Thoracic aorta (tissue), 2 donors: ENCODE data around the gene SRY. TPM values are rescaled to one million over a fixed set of nuclear protein-coding genes. Genes with fewer than 3 reads are reported as not detected.
"Not testable (repeated sequence)": the region's sequence is repeated elsewhere in the genome, so short reads cannot be mapped to it uniquely, and the experiment has no call there.

Source experiments
- ATAC-seq: fragments of 150-250 bp; one replicate; pipeline ENCODE4 v1.8.0; 2017; ENCODE audit warnings: low read depth; ENCODE audit not compliant: insufficient number of reproducible peaks, low FRiP score
- DNase-seq: peaks from one replicate; pipeline ENCODE4 v3.0.0-alpha.2; 2020; ENCODE audit warnings: low spot score
- H3K27ac ChIP-seq, 2 donors: fragments of 200-600 bp; sonication (generic); 1 replicate in 1 of 2; 2 replicates in 1 of 2; pipeline ENCODE4 v1.5.1; 2016; ENCODE audit warnings: mild to moderate bottlenecking in 2 of 2, moderate library complexity in 2 of 2
- H3K27me3 ChIP-seq: fragments of 200-600 bp; sonication (generic); replicated peaks from 2 replicates; pipeline ENCODE4 v1.6.0; 2016; ENCODE audit warnings: mild to moderate bottlenecking; ENCODE audit not compliant: insufficient read depth
- H3K36me3 ChIP-seq: fragments of 200-600 bp; sonication (generic); one replicate; pipeline ENCODE4 v1.5.1; 2016
- H3K4me1 ChIP-seq, 2 donors: fragments of 200-600 bp; sonication (generic); 1 replicate in 1 of 2; 2 replicates in 1 of 2; pipeline versions ENCODE4 v1.5.1 to v1.6.0; 2016; ENCODE audit warnings: low read depth in 2 of 2, mild to moderate bottlenecking in 1 of 2; ENCODE audit not compliant: control insufficient read depth in 1 of 2
- H3K4me3 ChIP-seq: fragments of 200-600 bp; sonication (generic); 2 replicates; pipeline ENCODE4 v1.5.1; 2016; ENCODE audit warnings: mild to moderate bottlenecking
- H3K9me3 ChIP-seq: fragments of 200-600 bp; sonication (generic); 2 replicates; pipeline ENCODE4 v1.5.1; 2016
- total RNA-seq, 2 donors: library from RNA; depleted of rRNA; stranded (reverse); fragments of >200 nt; gene quantifications; one replicate each; pipeline versions ENCODE4 v1.1.0 to v1.2.3, GENCODE V29; 2016
- TF ChIP-seq, protein P1 (sequence below): fragments of 200-600 bp; sonication (generic); IDR thresholded peaks from one replicate; pipeline ENCODE4 v1.5.1; 2019; ENCODE audit warnings: antibody characterized with exemption

The SRY gene
- total RNA-seq = not detected

DNA sequence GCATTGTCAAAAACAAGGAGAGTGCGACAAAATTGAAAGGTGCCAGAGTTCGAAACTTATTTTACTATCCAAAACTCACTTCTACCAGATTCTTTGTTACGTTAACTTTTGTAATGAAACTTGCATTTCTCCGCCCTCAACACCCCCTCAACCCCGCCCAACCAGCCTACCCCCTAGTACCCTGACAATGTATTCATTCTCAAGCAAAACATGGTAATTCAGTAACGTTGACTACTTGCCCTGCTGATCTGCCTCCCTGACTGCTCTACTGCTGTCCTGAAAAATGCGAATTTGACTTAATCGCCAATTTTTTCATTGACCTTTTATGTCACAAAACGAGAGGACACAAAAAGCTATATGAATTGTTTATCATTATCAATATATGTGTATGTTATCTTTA is at the start of gene SRY:
Gene SRY, minus strand, starts transcription at position 83 of the 400 bp plus-strand sequence. Its CDS starts 79 bp downstream, at position 4.
- DNase-seq (no peak), ATAC-seq (no peak)
- no peaks in the 10 kb centered on the region for H3K4me1 ChIP-seq
- H3K4me3 ChIP-seq = peak within 1 kb of the TSS; percentile 42
- no peaks in the 10 kb centered on the region for H3K27me3 ChIP-seq
- H3K27ac ChIP-seq = no peak within 1 kb of the TSS
- TF ChIP-seq, protein P1, sequence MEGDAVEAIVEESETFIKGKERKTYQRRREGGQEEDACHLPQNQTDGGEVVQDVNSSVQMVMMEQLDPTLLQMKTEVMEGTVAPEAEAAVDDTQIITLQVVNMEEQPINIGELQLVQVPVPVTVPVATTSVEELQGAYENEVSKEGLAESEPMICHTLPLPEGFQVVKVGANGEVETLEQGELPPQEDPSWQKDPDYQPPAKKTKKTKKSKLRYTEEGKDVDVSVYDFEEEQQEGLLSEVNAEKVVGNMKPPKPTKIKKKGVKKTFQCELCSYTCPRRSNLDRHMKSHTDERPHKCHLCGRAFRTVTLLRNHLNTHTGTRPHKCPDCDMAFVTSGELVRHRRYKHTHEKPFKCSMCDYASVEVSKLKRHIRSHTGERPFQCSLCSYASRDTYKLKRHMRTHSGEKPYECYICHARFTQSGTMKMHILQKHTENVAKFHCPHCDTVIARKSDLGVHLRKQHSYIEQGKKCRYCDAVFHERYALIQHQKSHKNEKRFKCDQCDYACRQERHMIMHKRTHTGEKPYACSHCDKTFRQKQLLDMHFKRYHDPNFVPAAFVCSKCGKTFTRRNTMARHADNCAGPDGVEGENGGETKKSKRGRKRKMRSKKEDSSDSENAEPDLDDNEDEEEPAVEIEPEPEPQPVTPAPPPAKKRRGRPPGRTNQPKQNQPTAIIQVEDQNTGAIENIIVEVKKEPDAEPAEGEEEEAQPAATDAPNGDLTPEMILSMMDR = no peak
- no peaks in the 10 kb centered on the region for H3K36me3 ChIP-seq
- no peaks in the 10 kb centered on the region for H3K9me3 ChIP-seq

DNA sequence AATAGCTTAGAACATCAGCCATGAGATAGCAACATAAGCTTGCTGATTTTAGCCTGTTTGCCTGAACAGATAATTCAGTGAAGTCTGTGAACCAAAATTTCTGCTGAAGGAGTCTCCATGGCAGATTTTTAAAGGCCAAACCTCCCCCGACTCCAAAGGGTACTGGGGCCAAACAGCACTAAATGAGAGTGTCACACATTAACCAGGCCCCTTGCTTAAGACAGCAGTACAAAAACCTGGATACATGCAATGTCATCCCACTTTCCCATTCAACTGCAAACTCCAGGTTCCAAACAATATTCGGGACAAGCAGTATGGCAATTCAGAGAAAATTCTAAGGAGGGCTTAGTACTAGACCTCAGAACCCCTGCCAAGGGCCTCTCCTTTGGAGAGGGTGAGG is 49.6 kb upstream of the SRY start:
- Histone ChIP-seq H3K27ac (no peak overlapping the region), H3K4me3 (no peak overlapping the region), H3K9me3 (no peaks in the 10 kb centered on the region), H3K4me1 (no peaks in the 10 kb centered on the region), H3K36me3 (no peaks in the 10 kb centered on the region), H3K27me3 (no peaks in the 10 kb centered on the region)
- TF ChIP-seq, protein P1 = no peak
- ATAC-seq (no peak), DNase-seq (no peak)

DNA sequence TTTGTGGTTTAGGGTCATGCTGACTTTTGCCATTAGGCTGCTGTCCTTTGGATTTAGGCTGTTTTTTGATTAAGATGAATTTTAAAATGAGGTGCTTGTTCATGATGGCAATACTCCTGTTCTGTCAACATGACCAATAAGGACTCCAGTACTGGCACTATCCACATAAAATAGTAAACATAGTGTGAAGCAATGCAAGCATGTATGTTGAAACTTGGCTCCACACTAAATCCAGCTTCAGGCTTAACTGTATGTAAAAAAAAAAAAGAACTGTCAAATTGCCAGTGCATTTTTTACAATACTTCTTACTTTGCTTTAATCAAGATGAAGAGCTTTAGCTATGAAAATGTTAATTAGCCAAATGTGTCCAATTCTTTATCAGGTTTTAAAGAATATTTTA is 47.7 kb upstream of the SRY start:
- Histone ChIP-seq H3K4me1 (no peaks in the 10 kb centered on the region), H3K36me3 (no peaks in the 10 kb centered on the region), H3K27me3 (no peaks in the 10 kb centered on the region), H3K27ac (no peak overlapping the region), H3K4me3 (no peak overlapping the region), H3K9me3 (no peaks in the 10 kb centered on the region)
- TF ChIP-seq, protein P1 = no peak
- ATAC-seq (no peak), DNase-seq (no peak)

DNA sequence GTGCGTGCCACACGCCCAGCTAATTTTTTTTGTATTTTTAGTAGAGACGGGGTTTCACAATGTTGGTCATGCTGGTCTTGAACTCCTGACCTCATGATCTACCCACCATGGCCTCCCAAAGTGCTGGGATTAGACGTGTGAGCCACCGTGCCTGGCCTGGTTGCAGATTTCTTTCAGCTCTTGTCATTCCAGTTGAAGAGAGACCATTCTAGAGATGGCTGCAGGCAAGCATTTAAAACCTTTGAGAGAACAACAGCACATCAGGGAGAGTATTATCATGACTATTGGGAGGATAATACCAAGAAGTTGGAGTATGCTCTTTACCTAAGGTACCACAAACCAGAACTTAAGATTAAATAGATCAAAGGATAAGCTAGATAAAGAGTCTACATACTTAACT is 41.0 kb upstream of the SRY start:
- no peaks in the 10 kb centered on the region for H3K9me3 ChIP-seq
- H3K4me1 ChIP-seq = no peaks in the 10 kb centered on the region
- H3K36me3 ChIP-seq = no peaks in the 10 kb centered on the region
- no peak overlapping the region for H3K27ac ChIP-seq
- no peak overlapping the region for H3K4me3 ChIP-seq
- no peaks in the 10 kb centered on the region for H3K27me3 ChIP-seq
- DNase-seq = no peak
- ATAC-seq = no peak
- TF ChIP-seq, protein P1 = no peak

DNA sequence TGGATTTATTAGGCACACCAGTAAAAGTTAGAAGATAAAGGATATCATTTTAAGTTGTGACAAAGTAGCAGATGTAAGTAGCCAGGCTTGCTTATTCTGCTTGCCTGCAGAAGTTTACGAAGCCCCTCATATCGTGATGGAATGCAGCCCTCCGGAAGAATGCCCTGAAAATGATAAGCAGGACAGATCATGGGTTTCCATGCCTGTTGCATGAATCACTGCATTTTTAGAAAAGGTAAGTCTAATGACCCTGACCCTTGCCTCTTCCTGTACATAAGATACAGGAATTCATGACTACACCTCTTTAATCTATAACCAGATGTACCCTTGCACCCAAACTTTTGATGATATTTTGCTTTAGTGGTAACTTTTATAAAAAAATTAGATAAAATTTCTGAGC is 37.0 kb upstream of the SRY start:
- no peak overlapping the region for H3K27ac ChIP-seq
- TF ChIP-seq, protein P1 = no peak
- DNase-seq (no peak), ATAC-seq (no peak)
- H3K27me3 ChIP-seq = no peaks in the 10 kb centered on the region
- no peaks in the 10 kb centered on the region for H3K36me3 ChIP-seq
- no peaks in the 10 kb centered on the region for H3K4me1 ChIP-seq
- H3K4me3 ChIP-seq = no peak overlapping the region
- H3K9me3 ChIP-seq = no peaks in the 10 kb centered on the region

DNA sequence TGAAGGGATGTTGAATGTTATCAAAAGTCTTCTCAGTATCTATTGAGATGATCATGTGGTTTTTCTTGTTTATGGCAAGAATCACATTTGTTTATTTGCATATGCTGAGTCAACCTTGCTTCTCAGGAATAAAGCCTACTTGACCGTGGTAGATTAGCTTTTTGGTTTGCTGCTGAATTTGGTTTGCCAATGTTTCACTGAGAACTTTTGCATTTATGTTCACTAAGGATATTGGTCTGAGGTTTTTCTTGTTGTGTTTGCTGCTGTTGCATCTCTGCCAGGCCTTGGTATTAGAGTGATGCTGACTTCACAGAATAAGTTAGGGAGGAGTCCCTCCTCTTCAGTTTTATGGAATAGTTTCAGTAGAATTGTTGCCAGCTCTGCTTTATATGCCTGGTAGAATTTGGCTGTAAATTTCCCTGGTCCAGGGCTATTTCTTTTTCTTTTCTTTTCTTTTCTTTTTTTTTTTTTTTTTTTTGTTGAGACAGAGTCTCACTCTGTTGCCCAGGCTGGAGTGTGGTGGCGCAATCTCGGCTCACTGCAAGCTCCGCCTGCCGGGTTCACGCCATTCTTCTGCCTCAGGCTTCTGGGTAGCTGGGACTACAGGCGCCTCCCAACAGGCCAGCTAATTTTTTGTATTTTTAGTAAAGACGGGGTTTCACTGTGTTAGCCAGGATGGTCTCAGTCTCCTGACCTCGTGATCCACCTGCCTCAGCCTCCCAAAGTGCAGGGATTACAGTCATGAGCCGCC is 29.8 kb upstream of the SRY start:
- H3K4me3 ChIP-seq, ATAC-seq, DNase-seq: not testable (repeated sequence)

More for the DNA sequence above, 29.8 kb upstream of the SRY start:
- H3K36me3 ChIP-seq, H3K9me3 ChIP-seq, H3K4me1 ChIP-seq, H3K27ac ChIP-seq, H3K27me3 ChIP-seq: not testable (repeated sequence)
